ENCODE results near the gene WASF3. TPM values are rescaled to one million over a fixed set of nuclear protein-coding genes. Genes with fewer than 3 reads are reported as not detected.
A peak's percentile ranks its signal among the peaks of the same experiment; 100 is the strongest.
"Not testable (repeated sequence)": the region's sequence is repeated elsewhere in the genome, so short reads cannot be mapped to it uniquely, and the experiment has no call there.

The WASF3 gene
- total RNA-seq, 2 donors from 2014 or later = 6.4 TPM; not detected in 1

DNA sequence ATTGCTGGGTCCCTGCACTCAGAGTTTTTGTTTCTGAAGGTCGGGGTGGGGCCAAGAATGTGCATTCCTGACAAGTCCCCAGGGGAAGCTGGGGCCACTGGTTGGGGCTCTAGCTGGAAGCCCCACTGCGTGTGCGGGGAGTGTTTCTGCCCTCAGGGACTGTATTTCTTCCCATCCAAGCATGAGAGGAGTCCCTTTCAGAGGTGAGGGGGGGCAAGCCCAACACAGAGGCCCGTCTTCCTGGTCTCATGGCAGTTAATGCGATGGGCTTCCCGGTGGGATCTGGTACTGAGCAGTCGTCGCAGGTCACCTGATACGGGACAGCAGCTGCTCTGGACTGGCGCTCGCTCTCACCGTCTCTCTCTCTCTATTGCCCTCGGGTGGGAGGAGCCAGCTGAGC is 152.7 kb downstream of the WASF3 start:
- H3K4me1 Mint-ChIP-seq = no peaks in the 10 kb centered on the region
- H3K9me3 ChIP-seq (ENCODE audit: control insufficient read depth, low read length, poor library complexity, severe bottlenecking) = no peaks in the 10 kb centered on the region
- H3K27me3 Mint-ChIP-seq = peaks cover 29% of the 10 kb centered on the region
- H3K4me3 Mint-ChIP-seq = no peak overlapping the region
- ATAC-seq (no peak), DNase-seq (no peak)
- H3K27ac Mint-ChIP-seq = no peak overlapping the region
- no peaks in the 10 kb centered on the region for H3K36me3 Mint-ChIP-seq (ENCODE audit: low read depth)

DNA sequence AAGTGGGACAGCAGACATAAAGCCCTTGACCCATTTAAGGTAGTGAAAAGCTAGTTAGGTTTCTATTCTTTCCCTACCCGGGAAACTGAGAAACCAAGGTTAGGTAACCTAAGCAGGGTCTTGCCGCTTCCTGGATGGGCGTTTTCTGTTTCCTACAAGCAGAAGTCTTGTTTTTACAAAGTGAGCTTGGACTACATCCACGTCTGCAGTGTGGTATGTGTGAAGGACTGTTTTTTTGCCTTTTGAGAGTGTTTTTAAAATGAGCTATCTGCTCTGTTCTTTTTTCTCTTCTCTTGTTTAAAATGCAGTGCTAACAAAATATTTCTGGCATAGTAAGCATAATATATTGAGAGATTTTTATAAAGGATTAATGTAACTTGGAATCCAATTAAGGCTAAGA is 153.7 kb downstream of the WASF3 start:
- Mint-ChIP-seq H3K4me3 (no peak overlapping the region), H3K4me1 (no peaks in the 10 kb centered on the region), H3K27ac (no peak overlapping the region), H3K27me3 (peaks cover 21% of the 10 kb centered on the region), H3K36me3 (ENCODE audit: low read depth) (no peaks in the 10 kb centered on the region)
- no peaks in the 10 kb centered on the region for H3K9me3 ChIP-seq (ENCODE audit: control insufficient read depth, low read length, poor library complexity, severe bottlenecking)
- ATAC-seq (no peak), DNase-seq (no peak)

DNA sequence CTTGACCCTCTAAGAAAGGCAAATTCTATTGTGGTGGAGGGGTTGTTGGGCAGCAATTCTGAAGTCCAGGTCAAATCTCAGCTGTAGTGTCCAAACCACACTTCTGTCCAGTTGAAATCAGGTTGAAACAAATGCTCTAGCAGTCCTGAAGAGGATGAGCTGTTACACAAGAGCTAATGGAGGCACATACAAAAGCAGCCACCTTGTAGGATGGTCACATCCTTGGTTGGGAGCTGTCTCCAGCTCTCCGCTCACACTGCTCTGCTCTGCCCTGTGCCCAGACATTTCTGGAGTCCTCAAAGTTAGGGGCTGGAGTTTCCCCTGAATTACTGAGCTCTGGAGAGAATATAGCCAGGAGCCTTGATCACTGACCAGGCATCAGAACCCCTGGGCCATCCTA is 155.9 kb downstream of the WASF3 start:
- no peaks in the 10 kb centered on the region for H3K9me3 ChIP-seq (ENCODE audit: control insufficient read depth, low read length, poor library complexity, severe bottlenecking)
- H3K4me3 Mint-ChIP-seq = no peak overlapping the region
- peaks cover 13% of the 10 kb centered on the region for H3K27me3 Mint-ChIP-seq
- no peak for ATAC-seq
- no peaks in the 10 kb centered on the region for H3K36me3 Mint-ChIP-seq (ENCODE audit: low read depth)
- no peaks in the 10 kb centered on the region for H3K4me1 Mint-ChIP-seq
- no peak overlapping the region for H3K27ac Mint-ChIP-seq
- no peak for DNase-seq

DNA sequence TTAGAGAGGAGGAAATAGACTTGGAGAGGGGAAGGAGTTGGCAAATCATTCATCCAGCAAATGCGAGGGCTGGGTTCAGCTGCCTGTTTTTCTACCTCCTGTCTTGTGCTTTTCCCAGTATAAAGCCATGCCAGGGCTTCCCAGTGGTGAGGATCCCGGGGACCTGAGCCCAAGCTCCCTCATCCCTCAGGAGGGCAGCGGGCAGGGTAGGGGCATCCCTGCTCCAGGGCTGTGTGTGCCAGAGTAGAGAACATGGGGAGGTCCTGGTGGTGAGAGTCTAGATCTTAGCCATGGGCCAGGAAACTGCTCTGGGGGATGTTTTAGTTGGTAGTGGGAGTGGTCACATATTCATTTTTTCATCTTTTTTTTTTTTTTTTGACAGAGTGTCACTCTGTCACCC is 159.5 kb downstream of the WASF3 start:
- ATAC-seq (no peak), DNase-seq (no peak)
- Mint-ChIP-seq H3K27ac (no peak overlapping the region), H3K27me3 (no peaks in the 10 kb centered on the region), H3K4me3 (no peak overlapping the region), H3K4me1 (peaks cover 10% of the 10 kb centered on the region), H3K36me3 (ENCODE audit: low read depth) (no peaks in the 10 kb centered on the region)
- no peaks in the 10 kb centered on the region for H3K9me3 ChIP-seq (ENCODE audit: control insufficient read depth, low read length, poor library complexity, severe bottlenecking)

DNA sequence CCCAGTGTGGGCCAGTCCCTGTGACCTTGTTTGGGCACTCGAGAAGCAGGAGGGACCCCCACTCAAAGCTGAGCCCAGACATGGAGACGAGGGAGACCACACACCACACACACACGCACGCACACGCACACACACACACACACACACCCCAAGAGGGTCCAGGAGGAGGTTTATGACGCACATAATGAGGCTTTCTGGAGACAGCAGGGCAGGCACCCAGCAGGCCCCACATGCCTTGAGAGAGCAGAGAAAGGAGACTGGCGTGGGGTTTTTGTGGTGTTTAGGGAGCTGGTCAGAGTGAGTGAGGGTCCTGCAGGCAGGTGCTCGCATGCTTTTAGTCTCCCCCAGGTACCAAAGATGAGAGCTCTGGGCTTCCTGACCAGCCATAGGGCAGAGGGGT is 160.7 kb downstream of the WASF3 start:
- DNase-seq (no peak), ATAC-seq (no peak)
- Mint-ChIP-seq H3K27me3 (no peaks in the 10 kb centered on the region), H3K4me1 (peaks cover 13% of the 10 kb centered on the region), H3K27ac (no peak overlapping the region), H3K4me3 (no peak overlapping the region), H3K36me3 (ENCODE audit: low read depth) (no peaks in the 10 kb centered on the region)
- no peaks in the 10 kb centered on the region for H3K9me3 ChIP-seq (ENCODE audit: control insufficient read depth, low read length, poor library complexity, severe bottlenecking)

DNA sequence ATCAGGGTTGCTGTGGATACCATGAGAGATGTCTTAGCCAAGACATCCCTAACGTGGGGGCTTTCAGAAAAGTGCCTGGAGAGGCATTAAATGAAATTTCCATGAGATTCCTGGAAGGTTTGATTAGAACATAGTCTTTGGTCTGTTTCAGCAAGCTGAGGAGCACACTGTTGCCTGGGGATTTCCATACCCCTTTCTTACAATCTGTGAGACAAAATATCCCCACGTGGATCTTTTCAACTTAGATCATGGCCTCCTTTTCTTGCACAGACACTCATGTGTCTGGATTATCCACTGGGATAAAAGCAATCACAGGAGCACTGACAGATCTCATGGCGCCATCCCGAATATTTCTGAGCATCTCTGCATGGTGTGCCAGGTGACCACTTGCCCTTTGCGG is 161.4 kb downstream of the WASF3 start:
- no peak for ATAC-seq
- no peak for DNase-seq
- Mint-ChIP-seq H3K4me3 (no peak overlapping the region), H3K4me1 (peaks cover 13% of the 10 kb centered on the region), H3K27ac (no peak overlapping the region), H3K36me3 (ENCODE audit: low read depth) (no peaks in the 10 kb centered on the region), H3K27me3 (no peaks in the 10 kb centered on the region)
- no peaks in the 10 kb centered on the region for H3K9me3 ChIP-seq (ENCODE audit: control insufficient read depth, low read length, poor library complexity, severe bottlenecking)

DNA sequence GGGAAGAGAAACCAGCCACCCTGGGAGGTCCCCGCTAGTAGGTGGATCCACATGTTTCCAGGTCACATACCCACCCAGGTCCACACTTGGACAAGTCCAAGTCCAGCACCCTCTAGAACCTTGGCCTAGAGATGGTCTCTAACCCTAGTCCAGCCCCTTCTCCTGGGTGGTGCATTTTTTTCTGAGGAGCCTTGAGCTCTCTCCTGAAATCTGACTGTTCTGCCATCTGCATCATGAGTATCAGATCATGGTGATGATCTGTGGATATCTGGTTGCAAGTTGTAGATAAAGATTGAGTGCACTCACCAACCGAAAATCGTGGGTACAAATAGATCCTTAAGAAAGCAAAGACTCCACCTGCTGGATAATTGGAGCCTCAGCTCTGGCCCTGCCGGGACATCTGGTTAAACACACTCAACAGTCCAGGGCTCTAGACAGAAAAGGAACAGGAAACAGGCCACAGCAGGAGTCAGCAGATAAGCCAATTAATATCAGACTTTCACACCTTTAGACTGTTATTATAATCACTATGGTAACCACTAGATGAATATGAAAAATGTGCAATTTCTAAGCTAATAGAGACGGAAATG is 162.0 kb downstream of the WASF3 start:
- H3K27me3 Mint-ChIP-seq = no peaks in the 10 kb centered on the region
- H3K27ac Mint-ChIP-seq = no peak overlapping the region
- H3K4me3 Mint-ChIP-seq = no peak overlapping the region
- DNase-seq = no peak
- H3K4me1 Mint-ChIP-seq = peaks cover 13% of the 10 kb centered on the region
- H3K36me3 Mint-ChIP-seq (ENCODE audit: low read depth) = no peaks in the 10 kb centered on the region
- ATAC-seq = no peak
- no peaks in the 10 kb centered on the region for H3K9me3 ChIP-seq (ENCODE audit: control insufficient read depth, low read length, poor library complexity, severe bottlenecking)

DNA sequence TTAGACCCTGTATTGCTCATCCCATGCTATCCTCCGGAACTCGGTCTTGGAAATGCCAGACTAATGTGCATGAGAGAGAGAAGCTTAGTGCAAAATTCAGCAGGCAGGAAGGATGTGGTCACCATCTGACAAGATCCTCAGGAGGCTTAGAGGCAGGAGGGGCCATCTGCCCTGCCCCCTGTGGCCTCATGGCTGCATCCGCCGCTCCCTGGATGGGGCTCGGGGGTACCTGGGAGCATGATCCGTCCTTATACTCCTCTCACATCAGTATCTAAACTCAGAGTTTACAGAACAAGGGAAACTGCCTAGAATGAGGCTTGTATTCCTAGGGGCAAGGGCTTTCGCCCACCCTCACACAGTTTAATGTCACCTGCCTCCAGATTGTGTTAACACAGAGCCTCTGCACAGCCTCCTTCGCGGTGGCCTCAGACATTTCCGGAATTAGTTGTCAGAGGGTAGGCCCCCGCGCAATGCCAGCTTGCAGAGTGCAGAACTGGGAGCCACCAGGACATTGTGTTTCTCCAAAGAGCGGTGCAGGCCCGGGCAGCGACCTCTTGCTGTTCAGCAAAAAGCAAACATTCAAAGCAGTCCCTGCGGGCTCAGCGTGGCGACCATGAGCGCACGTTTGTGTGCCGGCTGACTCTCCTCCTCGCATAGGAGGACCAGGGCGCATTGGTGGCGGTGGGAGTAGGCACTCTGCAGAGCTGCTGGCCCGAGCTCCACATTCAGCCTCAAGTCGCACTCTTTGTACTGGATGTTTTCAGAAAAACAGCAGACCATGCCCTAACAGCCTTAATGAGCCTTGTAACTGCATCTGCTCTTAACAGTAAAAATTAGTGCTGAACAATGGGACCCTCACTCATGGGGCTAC is 164.0 kb downstream of the WASF3 start:
- Mint-ChIP-seq H3K27ac (no peak overlapping the region), H3K27me3 (no peaks in the 10 kb centered on the region)

DNA sequence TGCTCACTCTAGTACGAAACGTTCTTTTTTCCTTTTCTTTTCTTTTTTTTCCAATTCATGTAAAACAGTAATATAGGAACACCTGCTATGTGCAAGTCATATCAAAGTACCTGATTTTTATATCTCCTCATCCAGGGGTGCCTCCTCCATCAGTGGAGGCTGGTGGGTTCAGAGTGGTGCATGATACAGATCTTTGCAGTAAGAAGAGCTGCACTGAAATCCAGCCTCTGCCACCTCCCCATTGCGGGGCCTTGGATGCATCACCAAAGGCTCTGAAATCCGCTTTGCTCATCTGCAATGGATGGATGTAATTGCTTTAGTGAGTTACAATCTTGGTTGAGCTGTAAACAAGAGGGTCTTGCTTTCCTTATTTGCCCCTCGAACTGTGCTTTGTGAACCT is 164.8 kb downstream of the WASF3 start:
- Mint-ChIP-seq H3K27ac (no peak overlapping the region), H3K36me3 (ENCODE audit: low read depth) (no peaks in the 10 kb centered on the region), H3K4me3 (no peak overlapping the region), H3K4me1 (peaks cover 13% of the 10 kb centered on the region), H3K27me3 (no peaks in the 10 kb centered on the region)
- no peak for DNase-seq
- no peak for ATAC-seq
- no peaks in the 10 kb centered on the region for H3K9me3 ChIP-seq (ENCODE audit: control insufficient read depth, low read length, poor library complexity, severe bottlenecking)

More for the DNA sequence above, 164.0 kb downstream of the WASF3 start:
- peaks cover 13% of the 10 kb centered on the region for H3K4me1 Mint-ChIP-seq
- peak; percentile 65 for ATAC-seq
- no peak for DNase-seq
- no peaks in the 10 kb centered on the region for H3K36me3 Mint-ChIP-seq (ENCODE audit: low read depth)
- no peaks in the 10 kb centered on the region for H3K9me3 ChIP-seq (ENCODE audit: control insufficient read depth, low read length, poor library complexity, severe bottlenecking)
- peak overlapping the region; percentile 73 for H3K4me3 Mint-ChIP-seq

DNA sequence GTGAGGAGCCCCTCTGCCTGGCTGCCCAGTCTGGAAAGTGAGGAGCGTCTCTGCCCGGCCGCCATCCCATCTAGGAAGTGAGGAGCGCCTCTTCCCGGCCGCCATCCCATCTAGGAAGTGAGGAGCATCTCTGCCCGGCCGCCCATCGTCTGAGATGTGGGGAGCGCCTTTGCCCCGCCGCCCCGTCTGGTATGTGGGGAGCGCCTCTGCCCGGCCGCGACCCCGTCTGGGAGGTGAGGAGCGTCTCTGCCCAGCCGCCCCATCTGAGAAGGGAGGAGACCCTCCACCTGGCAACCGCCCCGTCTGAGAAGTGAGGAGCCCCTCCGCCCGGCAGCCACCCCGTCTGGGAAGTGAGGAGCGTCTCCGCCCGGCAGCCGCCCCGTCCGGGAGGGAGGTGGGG is 166.1 kb downstream of the WASF3 start:
- H3K9me3 ChIP-seq (ENCODE audit: control insufficient read depth, low read length, poor library complexity, severe bottlenecking); DNase-seq; H3K4me3 Mint-ChIP-seq; H3K36me3 Mint-ChIP-seq (ENCODE audit: low read depth); H3K27ac Mint-ChIP-seq; ATAC-seq; H3K27me3 Mint-ChIP-seq: not testable (repeated sequence)
- peaks cover 13% of the 10 kb centered on the region for H3K4me1 Mint-ChIP-seq

DNA sequence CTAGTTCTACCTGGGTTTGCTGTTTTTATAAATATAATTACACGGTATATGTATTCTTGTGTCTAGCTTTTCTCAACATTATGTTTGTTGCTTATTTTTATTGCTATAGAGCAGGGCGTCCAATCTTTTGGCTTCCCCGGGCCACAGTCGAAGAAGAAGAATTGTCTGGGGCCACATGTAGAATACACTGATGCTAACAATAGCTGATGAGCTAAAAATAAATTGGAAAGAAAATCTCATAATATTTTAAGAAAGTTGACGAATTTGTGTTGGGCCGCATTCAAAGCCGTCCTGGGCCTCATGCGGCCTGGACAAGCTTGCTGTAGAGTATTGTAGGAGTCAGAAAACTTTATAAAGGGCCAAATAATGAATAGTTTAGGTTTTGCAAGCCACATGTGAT is 169.2 kb downstream of the WASF3 start:
- H3K4me1 Mint-ChIP-seq = peaks cover 3% of the 10 kb centered on the region
- DNase-seq (no peak), ATAC-seq (no peak)
- H3K9me3 ChIP-seq (ENCODE audit: control insufficient read depth, low read length, poor library complexity, severe bottlenecking) = no peaks in the 10 kb centered on the region
- H3K36me3 Mint-ChIP-seq (ENCODE audit: low read depth) = no peaks in the 10 kb centered on the region
- no peak overlapping the region for H3K4me3 Mint-ChIP-seq
- peaks cover 5% of the 10 kb centered on the region for H3K27me3 Mint-ChIP-seq
- H3K27ac Mint-ChIP-seq = no peak overlapping the region

DNA sequence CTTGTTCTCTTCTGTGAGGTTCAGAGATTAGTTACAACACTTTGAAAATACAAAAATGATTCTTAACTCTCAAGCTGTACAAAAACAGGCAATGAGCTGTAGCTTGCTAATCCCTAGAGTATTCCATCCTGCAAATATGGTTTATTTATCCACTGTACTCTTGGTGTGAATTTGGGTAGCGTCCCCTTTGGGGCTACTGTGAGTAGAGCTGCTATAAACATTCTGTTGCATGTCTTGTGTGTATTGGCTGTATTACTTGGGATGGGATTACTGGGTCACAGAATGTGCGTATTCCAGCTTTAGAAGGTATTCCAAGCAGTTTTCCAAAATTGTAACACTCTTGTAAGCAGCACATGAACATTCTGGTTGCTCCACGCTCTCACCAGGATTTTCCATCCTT is 169.6 kb downstream of the WASF3 start:
- no peaks in the 10 kb centered on the region for H3K36me3 Mint-ChIP-seq (ENCODE audit: low read depth)
- DNase-seq (no peak), ATAC-seq (no peak)
- H3K9me3 ChIP-seq (ENCODE audit: control insufficient read depth, low read length, poor library complexity, severe bottlenecking) = no peaks in the 10 kb centered on the region
- no peak overlapping the region for H3K4me3 Mint-ChIP-seq
- peaks cover 3% of the 10 kb centered on the region for H3K4me1 Mint-ChIP-seq
- H3K27me3 Mint-ChIP-seq = peaks cover 5% of the 10 kb centered on the region
- no peak overlapping the region for H3K27ac Mint-ChIP-seq

DNA sequence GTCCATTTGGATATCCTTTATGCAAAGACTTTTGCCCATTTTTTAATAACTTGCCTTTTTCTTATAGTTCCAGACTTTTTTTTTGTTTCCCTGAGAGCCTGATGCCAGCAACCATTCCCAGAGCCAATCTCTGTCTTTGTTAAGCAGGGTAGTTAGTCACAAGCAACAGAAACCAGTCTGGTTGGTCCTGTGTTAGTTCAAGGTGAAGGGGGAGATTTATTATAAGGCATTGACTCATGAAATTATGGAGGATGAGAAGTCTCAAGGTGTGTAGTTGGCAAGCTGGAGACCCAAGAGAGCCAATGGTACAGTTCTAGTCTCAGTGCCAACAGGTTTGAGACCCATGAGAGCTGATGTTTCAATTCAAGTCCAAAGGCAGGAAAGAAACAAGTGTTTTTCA is 170.2 kb downstream of the WASF3 start:
- no peaks in the 10 kb centered on the region for H3K36me3 Mint-ChIP-seq (ENCODE audit: low read depth)
- no peak overlapping the region for H3K27ac Mint-ChIP-seq
- ATAC-seq (no peak), DNase-seq (no peak)
- H3K4me1 Mint-ChIP-seq = no peaks in the 10 kb centered on the region
- no peak overlapping the region for H3K4me3 Mint-ChIP-seq
- peaks cover 5% of the 10 kb centered on the region for H3K27me3 Mint-ChIP-seq
- H3K9me3 ChIP-seq (ENCODE audit: control insufficient read depth, low read length, poor library complexity, severe bottlenecking) = no peaks in the 10 kb centered on the region

DNA sequence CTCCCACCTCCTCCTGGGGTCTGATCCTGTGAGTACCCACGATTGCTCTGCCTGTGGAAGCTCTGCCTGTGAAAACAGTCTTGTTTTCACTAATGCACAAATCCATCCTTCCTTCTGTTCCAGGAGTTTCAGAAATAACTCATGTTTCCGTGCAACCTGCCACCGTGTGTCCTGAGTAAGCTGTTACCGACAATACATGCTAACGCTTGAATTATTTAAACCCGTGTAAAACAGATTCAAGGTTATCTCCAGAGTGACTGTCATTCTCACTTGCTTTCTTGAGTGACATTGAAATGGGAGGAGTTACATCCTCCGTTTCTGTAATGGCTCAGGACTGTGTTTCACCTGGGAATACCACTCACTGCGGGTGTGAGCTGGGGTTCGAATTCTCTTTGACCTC is 178.2 kb downstream of the WASF3 start:
- no peak overlapping the region for H3K27ac Mint-ChIP-seq
- H3K9me3 ChIP-seq (ENCODE audit: control insufficient read depth, low read length, poor library complexity, severe bottlenecking) = no peaks in the 10 kb centered on the region
- H3K27me3 Mint-ChIP-seq = no peaks in the 10 kb centered on the region
- no peak for DNase-seq
- ATAC-seq = no peak
- no peaks in the 10 kb centered on the region for H3K4me1 Mint-ChIP-seq
- H3K36me3 Mint-ChIP-seq (ENCODE audit: low read depth) = no peaks in the 10 kb centered on the region
- no peak overlapping the region for H3K4me3 Mint-ChIP-seq

Measured in T-helper 17 cell (primary cell).